GM23248 (cell line): ENCODE data around the gene PPP1R15B.

Experiments
- EZH2 ChIP-seq: fragments of 200-600 bp; sonication (generic); IDR thresholded peaks from 2 replicates; pipeline ENCODE4 v1.6.1; 2018; ENCODE audit warnings: antibody characterized with exemption, mild to moderate bottlenecking; ENCODE audit not compliant: insufficient read depth, poor library complexity, severe bottlenecking
- EZH2phosphoT487 ChIP-seq: fragments of 200-600 bp; sonication (generic); IDR thresholded peaks from 2 replicates; pipeline ENCODE4 v1.6.1; 2018; ENCODE audit warnings: antibody characterized with exemption, moderate library complexity, mild to moderate bottlenecking, low read depth; ENCODE audit not compliant: insufficient read depth

DNA sequence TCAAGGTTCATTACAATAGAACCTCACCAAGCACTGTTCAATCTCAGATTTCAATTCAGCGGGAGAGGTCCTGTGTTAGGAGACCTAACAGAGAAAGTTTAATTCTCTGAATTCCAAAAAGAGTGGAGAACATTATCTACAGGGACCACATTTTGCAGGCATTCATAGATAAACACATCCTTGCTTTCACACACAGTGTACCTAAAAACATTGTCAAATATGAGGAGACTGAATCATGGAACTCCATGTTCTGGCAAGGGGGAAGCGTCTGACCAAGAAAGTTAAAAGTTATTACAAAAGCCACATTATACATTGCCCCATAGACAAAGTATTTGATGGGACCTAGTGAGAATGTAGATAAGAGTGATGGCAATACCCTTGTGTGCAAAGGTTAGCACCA, 21.1 kb upstream of the PPP1R15B start:
- TF ChIP-seq EZH2 (no peak), EZH2phosphoT487 (no peak)
